Endothelial cell of coronary artery (primary cell): Measurements from ENCODE around the gene ZNF2. TPM values are rescaled to one million over a fixed set of nuclear protein-coding genes. Genes with fewer than 3 reads are reported as not detected.

Experiments used
- total RNA-seq: library from RNA; depleted of rRNA; stranded (reverse); fragments of >200 nt; gene quantifications from 2 replicates; pipeline ENCODE4 v1.2.3, GENCODE V29; 2014

ZNF2 gene
- total RNA-seq = 6.7 and 7.6 TPM in 2 replicates

GRCh38 chr2:95165371-95166064 lies at the start of gene ZNF2:
Gene ZNF2 (plus strand): TSS chr2:95165809. CDS start chr2:95176227, 10,418 bp downstream.

GRCh38 chr2:95121407-95122196 lies 44.0 kb upstream of the ZNF2 start, which contains the start of gene MRPS5:
Gene MRPS5 (minus strand): TSS chr2:95121808. CDS start chr2:95121791, 17 bp downstream.

GRCh38 chr2:95159690-95160449 lies 5.7 kb upstream of the ZNF2 start, which contains the start of gene ZNF514:
Gene ZNF514 (minus strand): TSS chr2:95159848. CDS start chr2:95153253, 6,595 bp downstream.

GRCh38 chr2:95207111-95207961 lies 41.7 kb downstream of the ZNF2 start, which contains the start of gene ZNF892:
Gene ZNF892 (plus strand): TSS chr2:95207521. CDS start chr2:95207816, 295 bp downstream.

Other genes with a start within 250 kb of the ZNF2 start
- not detected in 2 replicates for gene MAL, start 140.1 kb upstream of the ZNF2 start, total RNA-seq
- gene MRPS5, start 44.0 kb upstream of the ZNF2 start, total RNA-seq = 57.3 and 78.5 TPM in 2 replicates
- gene ZNF514, start 6.0 kb upstream of the ZNF2 start, total RNA-seq = 6.9 and 10.1 TPM in 2 replicates
- 5.4 and 7.2 TPM in 2 replicates for gene ZNF892, start 41.7 kb downstream of the ZNF2 start, total RNA-seq
- under 0.01 and 0.19 TPM in 2 replicates for gene PROM2, start 108.6 kb downstream of the ZNF2 start, total RNA-seq
- gene KCNIP3, start 131.5 kb downstream of the ZNF2 start, total RNA-seq = 0.18 and 0.47 TPM in 2 replicates
- 32.8 and 34.1 TPM in 2 replicates for gene FAHD2A, start 236.9 kb downstream of the ZNF2 start, total RNA-seq